ENCODE data around the gene CSAD. TPM values are rescaled to one million over a fixed set of nuclear protein-coding genes. Genes with fewer than 3 reads are reported as not detected.

CSAD gene
- total RNA-seq, 1 experiment from 2014 or later, result 11.5 TPM

- Mint-ChIP-seq H3K4me3 (no peak overlapping the region), H3K27ac (no peak overlapping the region), H3K9me3 (no peaks in the 10 kb centered on the region), H3K4me1 (peaks cover 77% of the 10 kb centered on the region), H3K36me3 (peaks cover 5% of the 10 kb centered on the region), H3K27me3 (ENCODE audit: low read depth) (no peaks in the 10 kb centered on the region)
- ChIA-PET POLR2A (no interaction called here), CTCF (interaction anchor here (0.6 to 4.8 kb wide), 3 partner anchors 13 to 41 kb away, joined by 3 to 58 read pairs (median 3); no protein-coding TSS in a partner anchor)
- no peak for DNase-seq (ENCODE audit: low spot score)
- no peak for ATAC-seq
- TF ChIP-seq ZNF416 (CRISPR knock-in tag; IDR thresholded peaks at IDR 0.05) (no peak), MAX (CRISPR knock-in tag; IDR thresholded peaks at IDR 0.05) (no peak), CBFB (CRISPR knock-in tag; IDR thresholded peaks at IDR 0.05; ENCODE audit: low read depth) (no peak), ZNF263 (CRISPR knock-in tag; IDR thresholded peaks at IDR 0.05; ENCODE audit: low read depth) (no peak), PREB (CRISPR knock-in tag; IDR thresholded peaks at IDR 0.05; ENCODE audit: borderline replicate concordance) (no peak), ZNF317 (CRISPR knock-in tag; IDR thresholded peaks at IDR 0.05; ENCODE audit: borderline replicate concordance, low read depth) (no peak), MYBL2 (CRISPR knock-in tag; IDR thresholded peaks at IDR 0.05) (no peak), SMAD4 (CRISPR knock-in tag; IDR thresholded peaks at IDR 0.05) (no peak), ATF3 (CRISPR knock-in tag; conservative IDR thresholded peaks at IDR 0.05) (no peak), ZNF532 (CRISPR knock-in tag; IDR thresholded peaks at IDR 0.05; ENCODE audit: borderline replicate concordance) (no peak), RORB (CRISPR knock-in tag; IDR thresholded peaks at IDR 0.05) (no peak), ATF1 (CRISPR knock-in tag; IDR thresholded peaks at IDR 0.05) (no peak), TEAD4 (CRISPR knock-in tag; IDR thresholded peaks at IDR 0.05) (no peak), FOXK1 (CRISPR knock-in tag; IDR thresholded peaks at IDR 0.05) (no peak), FOXP1 (CRISPR knock-in tag; IDR thresholded peaks at IDR 0.05; ENCODE audit: borderline replicate concordance) (no peak), FOXP4 (CRISPR knock-in tag; IDR thresholded peaks at IDR 0.05) (no peak), ZNF671 (CRISPR knock-in tag; IDR thresholded peaks at IDR 0.05) (no peak), NR1H2 (CRISPR knock-in tag; IDR thresholded peaks at IDR 0.05) (no peak), IRF1 (CRISPR knock-in tag; IDR thresholded peaks at IDR 0.05) (no peak), CREM (CRISPR knock-in tag; IDR thresholded peaks at IDR 0.05) (no peak)
Observed at GRCh38 chr12:53226815-53227214, 46.1 kb upstream of the CSAD start.

Measured in WTC11 (cell line).